Stimulated activated CD8-positive, alpha-beta memory T cell treated with anti-CD3 and anti-CD28 coated beads, Interleukin-7, amount 100 ng/mL, for 48 hours (primary cell): ENCODE measurements around the gene SPAAR.
"Not testable (repeated sequence)": the region's sequence is repeated elsewhere in the genome, so short reads cannot be mapped to it uniquely, and the experiment has no call there.

ENCODE experiments used
- DNase-seq, 2 donors: peaks; one replicate each; pipeline ENCODE4 v3.0.0-alpha.2; 2020; ENCODE audit warnings: low read depth in 1 of 2; ENCODE audit errors: extremely low read depth in 1 of 2

The SPAAR gene

GRCh38 chr9:35909274-35909673 lies at the start of gene SPAAR:
Gene SPAAR (plus strand): TSS chr9:35909490. CDS start chr9:35910464, 974 bp downstream.
- DNase-seq: no peak

- no peak for DNase-seq
These were observed 49.3 kb upstream of the SPAAR start for GRCh38 chr9:35859990-35860339.

GRCh38 chr9:35861161-35861897 lies 48.0 kb upstream of the SPAAR start:
- DNase-seq: no peak

GRCh38 chr9:35862328-35862727 lies 47.0 kb upstream of the SPAAR start:
- DNase-seq: no peak

- DNase-seq: no peak
These were observed 45.7 kb upstream of the SPAAR start for GRCh38 chr9:35863583-35863982.

- DNase-seq: no peak
These were observed 44.5 kb upstream of the SPAAR start for GRCh38 chr9:35864695-35865255.

- DNase-seq: no peak
These were observed 41.8 kb upstream of the SPAAR start for GRCh38 chr9:35867538-35867937.

GRCh38 chr9:35868933-35869332 lies 40.4 kb upstream of the SPAAR start:
- DNase-seq: no peak

- no peak for DNase-seq
These were observed 39.6 kb upstream of the SPAAR start for GRCh38 chr9:35869621-35870216.

GRCh38 chr9:35870351-35870923 lies 38.9 kb upstream of the SPAAR start, which contains the start of gene OR13J1:
Gene OR13J1 (minus strand): TSS chr9:35870401. CDS start chr9:35870401, 0 bp downstream.
- DNase-seq: no peak

GRCh38 chr9:35871545-35871944 lies 37.7 kb upstream of the SPAAR start:
- no peak for DNase-seq

GRCh38 chr9:35872505-35872904 lies 36.8 kb upstream of the SPAAR start:
- DNase-seq: no peak

GRCh38 chr9:35882263-35882848 lies 26.9 kb upstream of the SPAAR start:
- peak; percentile 41 to 57 for DNase-seq

- no peak for DNase-seq
These were observed 26.3 kb upstream of the SPAAR start for GRCh38 chr9:35882996-35883395.

- DNase-seq: not testable (repeated sequence)
These were observed 24.4 kb upstream of the SPAAR start for GRCh38 chr9:35884908-35885307.

- no peak for DNase-seq
These were observed 17.6 kb upstream of the SPAAR start for GRCh38 chr9:35891646-35892045.

GRCh38 chr9:35892051-35892450 lies 17.2 kb upstream of the SPAAR start:
- no peak for DNase-seq

- DNase-seq: no peak
These were observed 12.7 kb upstream of the SPAAR start for GRCh38 chr9:35896570-35896969.

- not testable (repeated sequence) for DNase-seq
These were observed 11.8 kb upstream of the SPAAR start for GRCh38 chr9:35897376-35898099.

- DNase-seq: no peak
These were observed 11.0 kb upstream of the SPAAR start for GRCh38 chr9:35898337-35898736.

GRCh38 chr9:35899021-35899420 lies 10.3 kb upstream of the SPAAR start:
- no peak for DNase-seq
